Neural progenitor cell (in vitro differentiated cells): ENCODE results near the gene PARD3B. TPM values are rescaled to one million over a fixed set of nuclear protein-coding genes. Genes with fewer than 3 reads are reported as not detected.

Experiments
- DNase-seq: peaks from one replicate; pipeline ENCODE4 v3.0.0-alpha.2; 2016; ENCODE audit warnings: low spot score
- H2AFZ ChIP-seq: fragments of 200-600 bp; sonication (generic); replicated peaks from 2 replicates; pipeline ENCODE4 v1.6.1; 2016; ENCODE audit warnings: antibody characterized with exemption
- H3F3A ChIP-seq: fragments of 200-600 bp; sonication (generic); 2 replicates; pipeline ENCODE4 v1.6.1; 2016; ENCODE audit warnings: antibody characterized with exemption, low read depth
- H3K27ac ChIP-seq: fragments of 200-600 bp; sonication (generic); 2 replicates; pipeline ENCODE4 v1.5.1; 2016; ENCODE audit warnings: mild to moderate bottlenecking
- H3K27me3 ChIP-seq: fragments of 200-600 bp; sonication (generic); 2 replicates; pipeline ENCODE4 v1.6.1; 2016; ENCODE audit warnings: mild to moderate bottlenecking, moderate library complexity
- H3K36me3 ChIP-seq: fragments of 200-600 bp; sonication (generic); 2 replicates; pipeline ENCODE4 v1.5.1; 2016
- H3K4me1 ChIP-seq: fragments of 200-600 bp; sonication (generic); 2 replicates; pipeline ENCODE4 v1.6.1; 2016; ENCODE audit warnings: mixed run types
- H3K4me2 ChIP-seq: fragments of 200-600 bp; sonication (generic); 2 replicates; pipeline ENCODE4 v1.6.1; 2016
- H3K4me3 ChIP-seq: fragments of 200-600 bp; sonication (generic); 2 replicates; pipeline ENCODE4 v1.5.1; 2016
- H3K79me2 ChIP-seq: fragments of 200-600 bp; sonication (generic); 2 replicates; pipeline ENCODE4 v1.6.1; 2016; ENCODE audit warnings: low read depth
- H3K9ac ChIP-seq: fragments of 200-600 bp; sonication (generic); 2 replicates; pipeline ENCODE4 v1.6.1; 2016
- H3K9me3 ChIP-seq: fragments of 200-600 bp; sonication (generic); 2 replicates; pipeline ENCODE4 v1.5.1; 2016; ENCODE audit warnings: low read depth
- H4K20me1 ChIP-seq: fragments of 200-600 bp; sonication (generic); 2 replicates; pipeline ENCODE4 v1.6.1; 2016; ENCODE audit warnings: low read depth
- H3K27ac Mint-ChIP-seq: 3 replicates; pipeline ENCODE4 v1.8.0; 2021; ENCODE audit warnings: mixed read lengths
- H3K27me3 Mint-ChIP-seq: 2 replicates; pipeline ENCODE4 v1.8.0; 2022; ENCODE audit warnings: low read depth, mild to moderate bottlenecking, inconsistent platforms, moderate library complexity, mixed read lengths; ENCODE audit not compliant: insufficient read depth
- H3K36me3 Mint-ChIP-seq: 3 replicates; pipeline ENCODE4 v1.8.0; 2021; ENCODE audit warnings: mixed read lengths
- H3K4me1 Mint-ChIP-seq: 3 replicates; pipeline ENCODE4 v1.8.0; 2021; ENCODE audit warnings: mixed read lengths
- H3K4me3 Mint-ChIP-seq: 3 replicates; pipeline ENCODE4 v1.8.0; 2021; ENCODE audit warnings: mild to moderate bottlenecking, moderate library complexity, mixed read lengths
- H3K9me3 Mint-ChIP-seq: 3 replicates; pipeline ENCODE4 v1.8.0; 2020; ENCODE audit warnings: mixed read lengths
- EZH2 ChIP-seq: fragments of 200-600 bp; sonication (generic); IDR thresholded peaks from 2 replicates; pipeline ENCODE4 v1.6.1; 2017; ENCODE audit warnings: antibody characterized with exemption, mild to moderate bottlenecking, moderate library complexity
- EZH2phosphoT487 ChIP-seq: fragments of 200-600 bp; sonication (generic); IDR thresholded peaks from 2 replicates; pipeline ENCODE4 v1.6.1; 2017; ENCODE audit warnings: antibody characterized with exemption
- total RNA-seq: library from RNA; depleted of rRNA; stranded (reverse); fragments of >200 nt; gene quantifications from 2 replicates; pipeline ENCODE4 v1.2.3, GENCODE V29; 2015; ENCODE audit warnings: low replicate concordance
- TF ChIP-seq, protein P1 (sequence below): fragments of 200-600 bp; sonication (generic); IDR thresholded peaks from 2 replicates; pipeline ENCODE4 v1.5.1; 2017; ENCODE audit warnings: antibody characterized with exemption, mild to moderate bottlenecking

Gene PARD3B
- total RNA-seq, 1 donor from 2014 or later: 8.4 TPM

DNA sequence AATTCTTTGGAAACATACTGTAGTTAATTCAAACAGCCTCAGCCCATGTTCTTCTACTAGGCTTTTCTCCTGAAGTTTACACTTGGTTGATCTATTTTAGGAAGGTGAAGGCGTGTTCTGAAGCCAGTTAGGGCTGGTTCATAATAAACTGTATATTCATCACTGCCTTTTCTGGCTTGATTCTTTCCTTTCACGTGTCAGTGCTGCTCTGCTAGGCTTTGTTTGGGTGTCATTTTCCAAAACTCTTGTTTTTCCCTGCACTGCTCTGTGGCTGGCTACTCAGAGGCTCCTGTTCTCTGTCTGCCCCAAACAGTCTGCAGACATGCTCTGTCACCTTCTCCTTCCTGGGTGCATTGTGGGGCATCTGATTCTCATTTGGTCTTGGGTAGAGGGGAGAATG lies 136.1 kb downstream of the PARD3B start:
- no peaks in the 10 kb centered on the region for H3K36me3 Mint-ChIP-seq
- Histone ChIP-seq H3K4me1 (no peaks in the 10 kb centered on the region), H3K79me2 (no peaks in the 10 kb centered on the region), H4K20me1 (no peaks in the 10 kb centered on the region), H3K9me3 (no peaks in the 10 kb centered on the region), H3K4me3 (no peak overlapping the region), H3K27me3 (no peaks in the 10 kb centered on the region), H3F3A (no peaks in the 10 kb centered on the region), H2AFZ (no peak overlapping the region), H3K4me2 (no peak overlapping the region), H3K9ac (no peak overlapping the region), H3K36me3 (no peaks in the 10 kb centered on the region), H3K27ac (no peak overlapping the region)
- H3K4me3 Mint-ChIP-seq: no peak overlapping the region
- no peak for TF ChIP-seq EZH2
- no peak for TF ChIP-seq EZH2phosphoT487
- TF ChIP-seq, protein P1, sequence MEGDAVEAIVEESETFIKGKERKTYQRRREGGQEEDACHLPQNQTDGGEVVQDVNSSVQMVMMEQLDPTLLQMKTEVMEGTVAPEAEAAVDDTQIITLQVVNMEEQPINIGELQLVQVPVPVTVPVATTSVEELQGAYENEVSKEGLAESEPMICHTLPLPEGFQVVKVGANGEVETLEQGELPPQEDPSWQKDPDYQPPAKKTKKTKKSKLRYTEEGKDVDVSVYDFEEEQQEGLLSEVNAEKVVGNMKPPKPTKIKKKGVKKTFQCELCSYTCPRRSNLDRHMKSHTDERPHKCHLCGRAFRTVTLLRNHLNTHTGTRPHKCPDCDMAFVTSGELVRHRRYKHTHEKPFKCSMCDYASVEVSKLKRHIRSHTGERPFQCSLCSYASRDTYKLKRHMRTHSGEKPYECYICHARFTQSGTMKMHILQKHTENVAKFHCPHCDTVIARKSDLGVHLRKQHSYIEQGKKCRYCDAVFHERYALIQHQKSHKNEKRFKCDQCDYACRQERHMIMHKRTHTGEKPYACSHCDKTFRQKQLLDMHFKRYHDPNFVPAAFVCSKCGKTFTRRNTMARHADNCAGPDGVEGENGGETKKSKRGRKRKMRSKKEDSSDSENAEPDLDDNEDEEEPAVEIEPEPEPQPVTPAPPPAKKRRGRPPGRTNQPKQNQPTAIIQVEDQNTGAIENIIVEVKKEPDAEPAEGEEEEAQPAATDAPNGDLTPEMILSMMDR: no peak
- peak overlapping the region; percentile 18 for H3K27ac Mint-ChIP-seq
- no peaks in the 10 kb centered on the region for H3K27me3 Mint-ChIP-seq
- DNase-seq: no peak
- peaks cover 4% of the 10 kb centered on the region for H3K9me3 Mint-ChIP-seq
- peaks cover 7% of the 10 kb centered on the region for H3K4me1 Mint-ChIP-seq

DNA sequence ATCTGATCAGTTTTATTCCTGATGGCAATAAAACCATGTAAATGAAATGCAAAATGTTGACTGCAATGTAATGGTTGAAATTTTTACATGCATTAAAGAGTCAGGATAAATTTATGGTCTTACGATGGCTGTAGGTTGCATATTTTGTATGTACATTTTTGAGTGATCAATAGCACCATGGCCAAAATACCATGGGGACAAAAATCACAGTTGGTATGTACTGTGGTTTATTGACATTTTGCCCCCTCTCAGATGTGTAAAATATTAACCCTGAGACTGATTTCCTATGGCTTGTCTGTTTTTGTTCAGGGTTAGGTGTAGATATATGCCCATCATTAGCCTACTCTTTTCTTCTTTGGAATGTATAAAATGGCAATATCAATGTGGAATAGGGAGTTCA lies 138.1 kb downstream of the PARD3B start:
- Histone ChIP-seq H3K4me2 (no peak overlapping the region), H3K36me3 (no peaks in the 10 kb centered on the region), H3K4me3 (no peak overlapping the region), H3F3A (no peaks in the 10 kb centered on the region), H3K9ac (no peak overlapping the region), H3K4me1 (no peaks in the 10 kb centered on the region), H3K27ac (no peak overlapping the region), H4K20me1 (no peaks in the 10 kb centered on the region), H3K9me3 (no peaks in the 10 kb centered on the region), H3K27me3 (no peaks in the 10 kb centered on the region), H2AFZ (no peak overlapping the region), H3K79me2 (no peaks in the 10 kb centered on the region)
- H3K27me3 Mint-ChIP-seq: no peaks in the 10 kb centered on the region
- H3K4me3 Mint-ChIP-seq: no peak overlapping the region
- DNase-seq: no peak
- peaks cover 2% of the 10 kb centered on the region for H3K9me3 Mint-ChIP-seq
- TF ChIP-seq EZH2phosphoT487 (no peak), EZH2 (no peak)
- TF ChIP-seq, protein P1: no peak
- peaks cover 7% of the 10 kb centered on the region for H3K4me1 Mint-ChIP-seq
- no peaks in the 10 kb centered on the region for H3K36me3 Mint-ChIP-seq
- no peak overlapping the region for H3K27ac Mint-ChIP-seq

DNA sequence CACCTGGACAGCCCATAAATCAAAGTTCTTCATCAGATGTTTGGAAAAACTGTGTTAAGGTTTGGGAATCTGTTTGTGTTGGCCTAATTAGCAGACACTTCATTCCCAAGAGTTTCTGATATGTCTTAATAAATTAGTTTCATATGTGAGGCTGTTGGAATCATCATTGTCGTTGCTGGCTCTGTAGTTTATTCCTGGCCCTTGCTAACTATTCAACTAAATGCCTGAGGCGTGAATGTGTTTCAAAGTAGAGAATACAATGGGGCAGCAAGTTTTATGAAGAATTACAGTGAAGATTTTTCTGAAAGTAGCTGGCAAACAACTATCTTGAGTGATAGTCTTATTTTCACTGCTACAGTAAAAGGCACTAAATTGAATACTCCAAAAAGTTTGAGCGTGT lies 141.1 kb downstream of the PARD3B start:
- Histone ChIP-seq H3K9me3 (no peaks in the 10 kb centered on the region), H4K20me1 (no peaks in the 10 kb centered on the region), H3K9ac (no peak overlapping the region), H3K4me3 (no peak overlapping the region), H3F3A (no peaks in the 10 kb centered on the region), H3K4me1 (no peaks in the 10 kb centered on the region), H3K79me2 (no peaks in the 10 kb centered on the region), H3K27me3 (no peaks in the 10 kb centered on the region), H3K27ac (no peak overlapping the region), H2AFZ (no peak overlapping the region), H3K36me3 (no peaks in the 10 kb centered on the region), H3K4me2 (no peak overlapping the region)
- Mint-ChIP-seq H3K4me1 (peaks cover 4% of the 10 kb centered on the region), H3K27me3 (no peaks in the 10 kb centered on the region), H3K4me3 (no peak overlapping the region), H3K27ac (no peak overlapping the region), H3K36me3 (no peaks in the 10 kb centered on the region), H3K9me3 (no peaks in the 10 kb centered on the region)
- DNase-seq: no peak
- no peak for TF ChIP-seq EZH2phosphoT487
- TF ChIP-seq, protein P1: no peak
- no peak for TF ChIP-seq EZH2
